ENCODE results near the gene MXRA8.

MXRA8 gene

DNA sequence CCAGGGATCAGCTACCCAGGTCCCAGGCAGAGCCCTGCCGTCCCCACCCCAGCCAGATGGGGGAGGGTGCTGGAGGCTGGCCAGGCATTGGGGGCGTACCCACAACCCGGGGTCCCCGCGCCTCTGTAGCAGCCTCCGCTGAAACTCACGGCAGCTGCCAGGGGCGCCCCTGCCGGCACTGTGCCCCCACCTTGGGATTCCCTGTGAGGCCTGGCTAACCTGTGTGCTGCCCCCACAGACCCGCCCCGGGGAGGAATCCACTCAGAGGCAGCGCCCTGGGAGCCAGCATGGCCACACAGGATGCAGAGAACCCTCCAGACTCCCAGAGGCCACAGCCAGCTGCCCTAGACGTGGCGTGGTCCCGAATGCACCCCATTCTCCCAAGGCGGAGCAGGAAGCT, 13.0 kb downstream of the MXRA8 start:
- no peaks in the 10 kb centered on the region for H3K27me3 Mint-ChIP-seq
- H3K27ac Mint-ChIP-seq, result no peak overlapping the region
- peaks cover 8 to 14% of the 10 kb centered on the region in 2 donors for H3K36me3 Mint-ChIP-seq
- no peaks in the 10 kb centered on the region for H3K9me3 Mint-ChIP-seq
- DNase-seq (no peak), ATAC-seq (replicated peaks) (no peak)
- H3K4me1 Mint-ChIP-seq, result peaks cover 12 to 37% of the 10 kb centered on the region in 2 donors
- H3K4me3 Mint-ChIP-seq, result no peak overlapping the region

- ATAC-seq (replicated peaks), result no peak
- Mint-ChIP-seq H3K9me3 (no peaks in the 10 kb centered on the region), H3K36me3 (peaks cover 14 to 20% of the 10 kb centered on the region in 2 donors), H3K4me1 (peaks cover 12 to 37% of the 10 kb centered on the region in 2 donors), H3K27me3 (no peaks in the 10 kb centered on the region), H3K4me3 (no peak overlapping the region), H3K27ac (no peak overlapping the region)
- DNase-seq, result no peak
Measured at GRCh38 chr1:1344655-1345361, 13.5 kb downstream of the MXRA8 start.

- peaks cover 15 to 24% of the 10 kb centered on the region in 2 donors for H3K36me3 Mint-ChIP-seq
- peaks cover 12 to 37% of the 10 kb centered on the region in 2 donors for H3K4me1 Mint-ChIP-seq
- no peak overlapping the region for H3K4me3 Mint-ChIP-seq
- DNase-seq, result no peak
- ATAC-seq (replicated peaks), result no peak
- no peaks in the 10 kb centered on the region for H3K27me3 Mint-ChIP-seq
- H3K27ac Mint-ChIP-seq, result no peak overlapping the region
- H3K9me3 Mint-ChIP-seq, result no peaks in the 10 kb centered on the region
Measured at GRCh38 chr1:1343811-1344421, 14.4 kb downstream of the MXRA8 start.

- ATAC-seq (replicated peaks) (no peak), DNase-seq (no peak)
- H3K9me3 Mint-ChIP-seq, result no peaks in the 10 kb centered on the region
- H3K27me3 Mint-ChIP-seq, result no peaks in the 10 kb centered on the region
- H3K4me3 Mint-ChIP-seq, result no peak overlapping the region
- peaks cover 11 to 30% of the 10 kb centered on the region in 2 donors for H3K4me1 Mint-ChIP-seq
- no peak overlapping the region for H3K27ac Mint-ChIP-seq
- peaks cover 21 to 33% of the 10 kb centered on the region in 2 donors for H3K36me3 Mint-ChIP-seq
Measured at GRCh38 chr1:1342584-1343115, 15.7 kb downstream of the MXRA8 start.

DNA sequence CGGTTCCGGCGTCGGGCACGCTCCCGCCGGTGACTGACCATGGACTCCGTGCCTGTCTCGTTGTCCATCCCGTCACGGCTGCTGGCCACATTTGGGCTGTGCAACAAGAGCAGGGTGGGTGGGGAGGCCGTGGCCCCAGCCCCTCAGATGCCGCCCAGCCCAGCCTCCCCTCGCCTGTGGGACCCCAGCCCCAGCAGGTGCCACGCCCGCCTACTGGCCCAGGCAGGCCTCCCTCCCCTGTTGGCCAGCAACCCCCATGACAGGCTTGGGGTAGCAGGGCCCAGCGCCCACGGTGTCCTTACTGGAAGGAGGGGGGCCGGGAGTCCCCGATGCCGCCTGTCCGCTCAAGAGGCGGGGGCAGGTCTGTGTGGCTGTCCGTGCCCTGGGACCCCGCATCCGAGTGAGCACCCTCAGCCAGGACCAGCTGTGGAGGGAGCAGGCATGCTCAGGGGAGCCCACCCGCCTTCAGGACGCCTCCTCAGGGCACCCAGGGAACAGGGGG, 16.2 kb downstream of the MXRA8 start:
- peaks cover 26 to 39% of the 10 kb centered on the region in 2 donors for H3K36me3 Mint-ChIP-seq
- no peak overlapping the region for H3K4me3 Mint-ChIP-seq
- H3K9me3 Mint-ChIP-seq, result no peaks in the 10 kb centered on the region
- no peak for ATAC-seq (replicated peaks)
- H3K27me3 Mint-ChIP-seq, result no peaks in the 10 kb centered on the region
- no peak overlapping the region for H3K27ac Mint-ChIP-seq
- no peak for DNase-seq
- H3K4me1 Mint-ChIP-seq, result peaks cover 8 to 24% of the 10 kb centered on the region in 2 donors

DNA sequence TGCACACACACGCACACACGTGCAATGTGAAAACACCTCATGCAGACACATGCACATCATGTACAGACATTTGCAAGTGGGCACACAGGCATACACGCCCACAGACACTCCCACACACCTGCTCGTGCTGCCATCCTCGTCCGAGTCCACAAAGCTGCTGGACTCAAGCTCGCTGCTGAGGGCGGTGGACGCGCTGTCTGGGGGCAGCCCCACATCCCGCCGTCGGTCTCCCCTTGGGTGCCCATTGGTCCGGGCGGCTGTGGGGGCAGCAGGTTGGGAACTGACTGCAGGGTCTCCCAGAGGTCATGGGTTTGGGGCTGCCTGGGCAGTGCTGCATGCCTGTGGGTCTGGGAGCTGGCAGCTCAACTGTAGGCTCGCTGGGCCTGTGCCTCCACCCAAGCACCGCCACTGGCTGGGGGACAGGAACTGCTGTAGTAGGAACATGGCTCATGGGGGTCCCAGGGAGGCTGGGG, 16.8 kb downstream of the MXRA8 start:
- peaks cover 27 to 40% of the 10 kb centered on the region in 2 donors for H3K36me3 Mint-ChIP-seq
- no peak for ATAC-seq (replicated peaks)

DNA sequence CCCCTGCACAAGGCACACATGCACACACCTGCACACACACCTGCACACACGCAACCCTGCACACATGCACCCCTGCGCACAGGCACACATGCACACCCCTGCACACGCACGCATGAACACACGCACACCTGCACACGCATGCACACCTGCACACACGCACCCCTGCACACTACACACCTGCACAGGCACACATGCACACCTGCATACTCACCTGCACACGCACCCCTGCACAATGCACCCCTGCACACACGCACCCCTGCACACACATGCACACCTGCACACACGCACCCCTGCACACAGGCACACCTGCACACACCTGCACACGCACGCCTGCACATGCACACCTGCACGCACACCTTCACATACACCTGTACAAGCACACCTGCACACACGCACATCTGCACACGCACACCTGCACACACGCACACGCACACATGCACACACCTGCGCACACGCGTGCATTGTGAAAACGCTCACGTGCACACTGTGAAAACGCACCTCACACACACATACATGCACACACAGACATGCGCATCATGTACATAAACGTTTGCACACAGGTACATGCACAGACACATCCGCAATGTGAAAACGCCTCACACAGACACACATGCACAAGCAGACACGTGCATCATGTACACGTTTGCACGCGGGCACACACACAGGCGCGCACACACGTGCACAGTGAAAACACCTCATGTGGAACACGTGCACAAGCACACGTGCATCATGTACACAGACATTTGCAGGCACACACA, 17.4 kb downstream of the MXRA8 start:
- Mint-ChIP-seq H3K27ac (no peak overlapping the region), H3K36me3 (peaks cover 27 to 40% of the 10 kb centered on the region in 2 donors), H3K4me1 (peaks cover 5 to 13% of the 10 kb centered on the region in 2 donors), H3K9me3 (no peaks in the 10 kb centered on the region), H3K4me3 (no peak overlapping the region), H3K27me3 (no peaks in the 10 kb centered on the region)
- ATAC-seq (replicated peaks) (no peak), DNase-seq (no peak)

More for the DNA sequence above, 16.8 kb downstream of the MXRA8 start:
- H3K4me3 Mint-ChIP-seq, result no peak overlapping the region
- no peak overlapping the region for H3K27ac Mint-ChIP-seq
- no peaks in the 10 kb centered on the region for H3K27me3 Mint-ChIP-seq
- DNase-seq, result no peak
- H3K4me1 Mint-ChIP-seq, result peaks cover 5 to 19% of the 10 kb centered on the region in 2 donors
- H3K9me3 Mint-ChIP-seq, result no peaks in the 10 kb centered on the region

- Mint-ChIP-seq H3K36me3 (peaks cover 27 to 40% of the 10 kb centered on the region in 2 donors), H3K9me3 (no peaks in the 10 kb centered on the region), H3K27me3 (no peaks in the 10 kb centered on the region), H3K27ac (no peak overlapping the region), H3K4me3 (no peak overlapping the region), H3K4me1 (peaks cover 3 to 10% of the 10 kb centered on the region in 2 donors)
- DNase-seq (no peak), ATAC-seq (replicated peaks) (no peak)
Measured at GRCh38 chr1:1340185-1340584, 18.2 kb downstream of the MXRA8 start.

- H3K36me3 Mint-ChIP-seq, result peaks cover 30 to 45% of the 10 kb centered on the region in 2 donors
- ATAC-seq (replicated peaks), result no peak
- no peak overlapping the region for H3K27ac Mint-ChIP-seq
- H3K27me3 Mint-ChIP-seq, result no peaks in the 10 kb centered on the region
- DNase-seq, result no peak
- peaks cover under 1% of the 10 kb centered on the region in 2 donors for H3K4me1 Mint-ChIP-seq
- H3K9me3 Mint-ChIP-seq, result no peaks in the 10 kb centered on the region
- H3K4me3 Mint-ChIP-seq, result no peak overlapping the region
Measured at GRCh38 chr1:1338278-1338677, 20.1 kb downstream of the MXRA8 start.

DNA sequence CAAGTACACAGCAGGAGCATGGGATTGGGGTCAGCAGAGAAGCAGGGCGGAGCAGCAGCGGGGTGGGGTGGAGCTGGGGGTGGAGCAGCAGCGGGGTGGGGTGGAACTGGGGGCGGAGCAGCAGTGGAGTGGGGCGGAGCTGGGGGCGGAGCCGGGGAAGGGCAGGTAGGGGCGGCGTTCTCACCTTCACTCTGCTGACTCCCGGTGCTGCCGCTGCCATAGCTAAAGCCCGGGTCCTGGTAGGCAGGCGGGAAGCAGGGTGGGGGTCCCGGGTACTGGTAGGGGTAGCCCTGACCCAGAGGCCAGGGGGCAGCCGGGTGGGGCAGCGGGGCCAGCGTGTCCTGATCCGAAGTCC, 20.6 kb downstream of the MXRA8 start:
- Mint-ChIP-seq H3K9me3 (no peaks in the 10 kb centered on the region), H3K4me3 (no peak overlapping the region), H3K4me1 (no peaks in the 10 kb centered on the region), H3K27ac (no peak overlapping the region), H3K36me3 (peaks cover 30 to 45% of the 10 kb centered on the region in 2 donors), H3K27me3 (no peaks in the 10 kb centered on the region)
- no peak for DNase-seq
- ATAC-seq (replicated peaks), result peak; percentile 75 to 78

- DNase-seq (no peak), ATAC-seq (replicated peaks) (no peak)
- no peaks in the 10 kb centered on the region for H3K9me3 Mint-ChIP-seq
- no peak overlapping the region for H3K27ac Mint-ChIP-seq
- H3K36me3 Mint-ChIP-seq, result peaks cover 30 to 45% of the 10 kb centered on the region in 2 donors
- no peak overlapping the region for H3K4me3 Mint-ChIP-seq
- H3K4me1 Mint-ChIP-seq, result no peaks in the 10 kb centered on the region
- no peaks in the 10 kb centered on the region for H3K27me3 Mint-ChIP-seq
Measured at GRCh38 chr1:1336931-1337792, 21.2 kb downstream of the MXRA8 start.

DNA sequence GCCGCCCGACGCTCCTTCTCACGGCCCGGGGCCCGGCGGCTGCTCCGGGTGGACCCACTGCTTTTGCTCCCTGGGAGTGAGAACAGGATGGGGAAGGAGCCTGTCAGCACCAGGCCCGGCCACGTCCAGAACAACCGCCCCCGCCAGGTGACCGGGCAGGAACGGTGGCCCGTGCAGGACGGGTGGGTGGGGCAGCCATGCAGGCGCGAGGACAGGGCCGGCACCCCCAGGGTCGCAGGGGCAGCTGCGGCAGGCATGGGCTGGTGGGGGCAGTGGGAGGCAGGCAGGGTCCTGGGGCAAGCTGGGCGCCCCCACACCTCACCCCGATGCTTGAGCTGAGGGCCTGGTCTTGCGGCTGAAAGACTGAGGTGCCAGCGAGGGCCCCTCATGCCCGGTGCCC, 21.9 kb downstream of the MXRA8 start:
- H3K4me3 Mint-ChIP-seq, result no peak overlapping the region
- H3K4me1 Mint-ChIP-seq, result no peaks in the 10 kb centered on the region
- no peaks in the 10 kb centered on the region for H3K27me3 Mint-ChIP-seq
- no peak overlapping the region for H3K27ac Mint-ChIP-seq
- H3K36me3 Mint-ChIP-seq, result peaks cover 27 to 42% of the 10 kb centered on the region in 2 donors
- ATAC-seq (replicated peaks) (no peak), DNase-seq (no peak)
- H3K9me3 Mint-ChIP-seq, result no peaks in the 10 kb centered on the region

DNA sequence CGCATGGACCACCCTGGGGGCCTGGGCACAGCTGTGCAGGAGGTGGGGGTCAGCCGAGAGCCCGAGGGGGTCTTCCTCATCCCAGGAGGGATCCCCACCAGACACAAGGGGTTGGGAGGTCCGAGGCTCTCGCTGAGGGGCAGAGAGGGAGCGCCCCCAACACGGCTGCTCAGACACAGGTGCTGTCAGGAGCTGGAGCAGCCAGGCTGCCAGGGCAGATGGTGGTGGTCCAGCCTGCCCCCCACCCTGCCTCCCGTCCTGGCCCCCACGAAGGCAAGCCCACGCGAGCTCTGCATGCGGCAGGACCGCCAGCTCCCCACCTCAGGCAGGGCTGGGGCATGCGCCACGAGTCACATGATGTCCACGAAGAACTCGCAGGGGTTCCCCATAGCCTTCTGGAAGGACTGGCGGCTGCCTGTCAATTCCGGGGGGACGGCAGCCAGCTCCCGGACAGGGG, 22.5 kb downstream of the MXRA8 start:
- H3K9me3 Mint-ChIP-seq, result no peaks in the 10 kb centered on the region
- H3K27ac Mint-ChIP-seq, result no peak overlapping the region
- no peaks in the 10 kb centered on the region for H3K27me3 Mint-ChIP-seq
- H3K4me1 Mint-ChIP-seq, result peaks cover 0 to 1% of the 10 kb centered on the region in 2 donors
- no peak for DNase-seq
- H3K36me3 Mint-ChIP-seq, result peaks cover 22 to 36% of the 10 kb centered on the region in 2 donors
- ATAC-seq (replicated peaks), result no peak
- no peak overlapping the region for H3K4me3 Mint-ChIP-seq
